22Rv1 (cell line): ENCODE results near the gene PKP2.

Source experiments
- CTCF ChIP-seq: fragments of 450-650 bp; IDR thresholded peaks from 2 replicates; pipeline ENCODE4 v1.5.1; 2017; ENCODE audit warnings: mild to moderate bottlenecking
- ZFX ChIP-seq: fragments of 450-650 bp; IDR thresholded peaks from 2 replicates; pipeline ENCODE4 v1.6.1; 2017; ENCODE audit warnings: antibody characterized with exemption, borderline replicate concordance

GRCh38 chr12:32757157-32757556 is 139.4 kb downstream of the PKP2 start:
- TF ChIP-seq CTCF, result no peak
- no peak for TF ChIP-seq ZFX
